Smooth muscle cell of the brain vasculature (primary cell): ENCODE results near the gene AP2A1.
A peak's percentile ranks its signal among the peaks of the same experiment; 100 is the strongest.

Experiments used
- DNase-seq: peaks from one replicate; pipeline ENCODE4 v3.0.0-alpha.2; 2012; ENCODE audit warnings: low read depth, low spot score

AP2A1 gene

GRCh38 chr19:49766007-49766929 lies 533 bp upstream of the AP2A1 start:
- DNase-seq = peak; percentile 100

- DNase-seq = no peak
Measured at GRCh38 chr19:49767381-49767780, 580 bp downstream of the AP2A1 start.

DNA sequence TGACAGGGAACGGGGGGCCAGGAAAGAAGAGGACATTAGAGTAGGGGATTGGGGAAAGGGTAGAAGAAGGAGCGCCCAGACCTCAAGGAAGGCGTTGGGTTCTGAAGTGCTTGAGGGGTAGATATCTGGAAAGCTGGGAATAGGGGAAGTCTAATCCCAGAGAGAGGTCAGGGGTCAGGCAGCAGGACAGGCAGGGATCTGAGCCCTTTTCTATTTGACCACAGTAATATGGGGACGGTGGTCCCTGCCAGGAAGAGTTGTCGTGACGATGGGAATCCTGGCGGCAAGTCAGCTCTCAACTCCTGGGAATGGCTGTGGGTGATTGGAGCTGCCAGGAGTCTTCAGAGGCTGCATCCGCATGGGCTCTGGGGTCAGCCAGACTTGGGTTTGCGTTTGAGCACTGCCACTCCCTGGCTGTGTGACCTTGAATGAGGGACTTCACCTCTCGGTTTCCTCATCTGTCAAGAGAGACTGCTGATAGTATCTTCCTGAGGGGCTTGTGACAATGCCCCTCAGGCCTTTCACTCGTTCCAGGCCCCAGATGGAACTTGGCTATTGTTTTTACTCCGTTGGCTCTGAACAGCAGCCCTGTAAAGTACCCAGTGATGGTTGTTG lies 1.3 kb downstream of the AP2A1 start:
- DNase-seq = no peak

- DNase-seq = no peak
Measured at GRCh38 chr19:49770529-49770928, 3.7 kb downstream of the AP2A1 start.

DNA sequence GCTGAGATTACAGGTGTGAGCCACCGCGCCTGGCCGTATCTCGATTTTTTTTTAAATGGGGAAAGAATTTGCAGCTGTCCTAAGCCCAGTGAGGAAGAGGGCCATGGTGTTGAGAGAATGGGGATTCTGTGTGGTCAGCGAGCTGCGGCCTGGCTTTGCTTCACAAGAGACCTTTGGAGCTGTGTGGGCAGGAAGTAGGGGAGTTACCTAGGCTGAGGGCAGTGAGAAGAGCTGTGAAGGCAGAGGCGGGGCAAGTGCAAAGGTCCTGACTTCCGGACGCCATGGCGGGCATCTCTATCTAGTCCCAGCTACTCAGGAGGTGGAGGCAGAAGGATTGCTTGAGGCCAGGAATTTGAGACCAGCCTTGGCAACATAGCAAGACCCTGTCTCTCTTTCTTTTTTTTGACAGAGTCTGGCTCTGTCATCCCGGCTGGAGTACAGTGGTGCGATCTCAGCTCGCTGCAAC lies 4.9 kb downstream of the AP2A1 start:
- DNase-seq = no peak

DNA sequence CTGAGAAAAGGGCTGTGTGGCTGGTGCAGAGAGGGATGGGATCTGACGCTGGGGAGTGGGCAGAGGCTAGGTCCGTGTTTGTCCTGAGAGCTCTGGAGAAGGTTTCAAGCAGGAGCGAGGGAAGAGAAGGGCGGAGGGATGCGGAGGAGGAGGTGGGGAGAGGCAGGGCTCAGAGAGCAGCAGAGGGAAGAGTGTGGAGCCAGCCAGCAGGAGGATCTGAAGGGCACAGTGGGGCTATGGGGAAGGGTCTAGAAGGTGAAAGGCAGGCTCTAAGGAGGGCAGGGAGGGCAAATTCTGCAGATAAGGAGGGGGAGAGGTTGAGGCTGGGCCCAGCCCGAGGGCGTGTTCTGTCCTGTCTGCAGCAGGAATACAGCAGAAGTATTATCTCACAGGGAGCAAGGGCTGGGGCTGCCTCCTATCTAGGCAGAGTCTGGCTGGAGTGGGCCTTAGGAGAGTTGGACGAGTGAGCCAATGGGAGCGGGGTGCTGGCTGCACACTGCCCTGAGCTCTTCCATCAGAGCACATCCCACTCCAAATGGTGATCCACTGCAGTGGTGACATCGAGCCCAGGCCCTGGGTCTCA lies 6.1 kb downstream of the AP2A1 start:
- DNase-seq = no peak

DNA sequence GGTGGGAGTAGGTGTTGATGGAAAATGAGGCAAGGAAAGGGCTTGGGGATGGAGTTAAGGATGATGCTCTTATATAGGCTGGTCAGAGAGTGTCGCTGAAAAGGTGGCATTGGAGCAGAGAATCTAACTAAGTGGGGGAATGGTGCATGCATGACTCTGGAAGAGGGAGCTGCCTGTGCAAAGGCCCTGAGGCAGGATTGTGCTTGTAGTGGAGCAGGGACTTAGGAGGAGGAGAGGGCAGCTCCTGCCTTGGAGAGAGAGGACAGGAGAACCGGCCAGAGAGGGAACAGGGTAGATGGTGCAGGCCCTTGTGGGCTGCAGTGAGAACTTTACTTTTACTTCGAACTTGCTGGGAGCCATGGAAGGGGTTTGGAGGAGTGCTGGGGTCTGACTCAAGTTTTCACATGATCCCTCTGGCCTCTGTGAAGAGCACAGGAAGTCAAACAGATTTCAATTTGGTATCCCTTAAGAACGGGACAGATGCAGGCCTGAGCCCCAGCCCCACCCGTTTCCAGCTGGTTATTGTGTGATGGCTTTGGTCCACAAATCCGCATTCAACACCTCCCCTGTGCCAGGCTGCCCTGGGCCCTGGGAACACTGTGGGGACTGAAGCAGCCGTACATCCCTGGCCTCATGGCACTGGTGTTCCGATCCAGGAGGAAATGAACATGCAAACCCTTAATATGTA lies 7.0 kb downstream of the AP2A1 start:
- DNase-seq = no peak

GRCh38 chr19:49774969-49775368 lies 8.2 kb downstream of the AP2A1 start:
- DNase-seq = no peak

DNA sequence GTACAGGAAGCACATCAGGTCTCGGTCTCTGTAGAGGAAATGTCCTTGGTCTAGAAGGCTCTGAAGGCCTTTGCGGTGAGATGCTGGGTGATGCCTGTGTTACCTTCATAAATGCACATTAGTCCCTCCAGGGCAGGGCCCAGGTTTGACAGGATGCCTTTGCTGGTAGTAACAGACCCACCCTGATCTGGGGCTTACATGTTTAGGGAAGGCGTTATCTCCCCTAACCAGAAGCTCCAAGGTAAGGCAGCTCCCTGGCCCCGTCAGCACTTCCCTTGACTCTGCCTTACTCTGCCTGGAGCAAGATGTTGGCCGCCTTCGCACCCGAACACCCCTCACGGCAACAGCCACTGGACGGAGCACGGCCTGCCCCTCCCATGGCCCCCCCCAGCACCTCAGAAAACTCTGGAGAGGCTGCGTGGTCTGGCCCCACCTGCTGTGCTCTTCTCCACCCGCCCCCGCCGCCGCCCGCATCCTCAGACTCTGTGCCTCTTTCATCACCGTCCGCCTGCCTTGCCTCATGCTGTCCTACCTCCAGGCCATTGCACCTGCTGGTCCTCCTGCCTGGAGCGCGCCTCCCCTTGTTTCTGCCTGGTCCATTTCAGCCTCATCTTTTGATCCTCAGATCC lies 9.1 kb downstream of the AP2A1 start:
- no peak for DNase-seq

- DNase-seq = no peak
Measured at GRCh38 chr19:49776371-49776764, 9.6 kb downstream of the AP2A1 start.

DNA sequence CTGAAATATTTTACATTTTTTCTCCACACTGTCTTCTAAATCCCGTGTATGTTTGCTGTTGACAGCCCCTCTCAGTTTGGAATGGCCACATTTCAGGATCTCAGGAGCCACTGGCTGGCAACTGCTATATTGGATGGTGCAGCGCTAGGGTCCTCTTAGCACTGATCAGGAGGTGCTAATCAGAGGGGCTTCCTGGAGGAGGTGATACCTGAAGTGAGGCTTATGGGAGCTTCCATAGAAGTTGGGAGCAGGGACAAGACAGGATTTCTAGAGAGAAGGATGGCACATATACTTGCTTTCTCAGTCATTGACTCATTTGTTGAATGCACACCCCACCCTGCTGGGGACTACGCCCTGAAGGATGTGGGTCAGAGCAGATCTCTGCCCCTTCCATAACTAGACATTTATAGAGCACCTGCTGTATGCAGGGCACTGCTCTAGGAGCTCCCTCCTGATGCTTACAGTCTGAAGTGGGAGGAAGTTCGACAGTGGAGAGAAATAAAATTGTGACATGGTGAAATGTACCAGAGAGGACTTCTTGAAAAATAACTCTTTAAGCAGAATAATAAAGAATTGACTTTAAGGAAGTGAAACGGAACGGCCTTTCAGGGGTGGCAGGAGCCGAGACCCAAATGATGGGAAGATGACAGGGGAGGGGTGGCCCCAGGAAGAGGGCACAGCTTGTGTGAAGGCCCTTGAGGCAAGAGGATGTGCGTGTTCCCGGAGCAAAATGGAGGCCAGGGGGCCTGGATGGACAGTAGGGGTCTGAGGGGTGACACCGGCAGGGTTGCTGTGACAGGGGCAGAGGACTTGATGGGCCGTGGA lies 13.1 kb downstream of the AP2A1 start:
- DNase-seq = no peak

DNA sequence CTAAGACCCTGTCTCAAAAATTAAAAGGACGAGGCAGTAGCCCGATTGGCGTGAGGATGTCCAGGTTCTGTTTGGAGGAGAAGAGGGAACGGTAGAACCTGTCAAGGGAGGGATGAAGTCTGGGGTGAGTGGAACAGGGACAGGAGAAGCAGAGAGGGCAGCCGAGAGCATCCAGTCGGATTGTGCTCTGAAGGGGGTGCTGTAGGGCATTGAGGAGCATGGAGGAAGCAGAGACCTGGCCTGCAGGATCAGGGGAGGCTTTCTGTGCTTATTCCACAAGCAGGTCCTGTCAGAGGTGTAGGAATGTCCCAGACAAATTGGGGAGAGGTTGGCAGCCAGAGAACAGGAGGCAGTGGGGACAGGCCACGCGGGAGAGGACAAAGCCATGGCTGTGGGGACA lies 14.1 kb downstream of the AP2A1 start:
- DNase-seq = no peak

DNA sequence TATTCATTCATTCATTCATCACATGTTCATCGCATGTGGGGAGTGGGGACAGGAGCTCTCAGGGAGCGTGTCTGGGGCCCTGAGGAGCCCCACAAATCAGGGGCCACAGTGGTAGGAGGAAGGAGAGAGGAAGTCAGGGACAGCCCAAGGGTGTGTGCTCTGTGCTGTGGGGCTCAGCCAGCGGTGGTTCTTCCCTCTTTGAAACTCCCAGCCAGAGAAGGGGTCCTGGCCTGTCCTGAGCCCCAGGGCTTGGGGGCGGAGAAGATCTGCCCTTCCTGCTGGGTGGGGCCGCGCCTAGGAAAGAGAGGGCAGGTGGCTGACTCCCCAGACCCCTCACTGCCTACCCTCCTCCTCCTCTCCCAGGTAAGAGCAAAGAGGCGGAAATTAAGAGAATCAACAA lies 14.6 kb downstream of the AP2A1 start:
- no peak for DNase-seq

GRCh38 chr19:49782515-49782914 lies 15.7 kb downstream of the AP2A1 start:
- DNase-seq = no peak

DNA sequence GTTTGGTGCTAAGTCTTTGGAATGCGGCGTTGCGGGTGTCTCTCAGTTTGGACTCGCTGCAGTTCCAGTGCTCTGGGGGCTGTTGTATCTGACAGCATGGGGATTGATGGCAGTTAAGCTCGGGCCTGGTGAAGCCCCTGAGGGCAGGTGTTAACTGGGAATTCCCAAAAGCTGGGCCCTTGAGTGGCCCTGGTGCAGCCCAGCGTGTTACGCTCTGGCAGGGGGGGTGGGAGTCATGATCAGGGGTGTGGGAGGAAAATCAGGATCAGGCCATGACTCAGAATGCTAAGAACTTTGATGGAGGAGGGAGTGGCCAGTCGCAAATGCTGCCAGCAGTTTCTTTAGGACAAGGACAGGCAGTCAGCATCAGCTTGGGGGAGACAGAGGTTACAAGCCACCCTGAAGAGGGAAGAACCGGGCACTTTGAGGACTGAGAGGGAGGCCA lies 19.6 kb downstream of the AP2A1 start:
- DNase-seq = no peak

DNA sequence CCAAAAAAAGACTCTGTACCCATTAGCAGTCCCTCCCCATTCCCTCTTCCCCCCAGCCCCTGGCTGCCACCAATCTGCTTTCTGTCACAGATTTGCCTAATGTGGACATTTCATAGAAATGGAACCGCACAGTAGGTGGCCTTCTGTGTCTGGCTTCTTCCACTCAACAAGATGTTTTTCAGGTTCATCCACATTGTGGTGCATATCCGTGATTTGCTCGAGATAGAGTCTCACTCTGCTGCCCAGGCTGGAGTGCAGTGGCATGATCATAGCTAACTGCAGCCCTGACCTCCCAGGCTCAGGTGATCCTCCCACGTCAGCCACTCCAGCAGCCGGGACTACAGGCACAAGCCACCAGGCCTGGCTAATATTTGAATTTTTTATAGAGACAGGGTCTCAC lies 20.9 kb downstream of the AP2A1 start:
- DNase-seq = no peak

DNA sequence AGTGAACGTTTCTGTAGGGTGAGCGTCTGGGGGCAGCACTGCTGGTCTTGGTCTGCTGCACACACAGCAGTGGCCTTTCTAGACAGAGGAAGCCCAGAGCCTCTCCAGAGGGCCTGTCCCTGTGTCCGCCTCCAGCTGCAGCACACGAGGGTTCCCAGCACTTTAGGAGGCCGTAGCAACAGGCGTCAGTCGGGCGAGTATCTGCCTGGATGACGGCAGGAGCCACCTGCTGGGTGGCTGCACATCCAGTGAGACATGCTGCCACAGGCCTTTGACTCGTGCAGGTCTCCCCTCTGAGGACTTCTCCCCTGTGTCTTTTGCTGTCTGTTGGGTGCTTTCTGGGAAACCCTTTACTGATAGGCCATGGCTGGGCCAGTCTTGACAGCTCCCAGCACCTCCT lies 22.1 kb downstream of the AP2A1 start:
- DNase-seq = no peak

DNA sequence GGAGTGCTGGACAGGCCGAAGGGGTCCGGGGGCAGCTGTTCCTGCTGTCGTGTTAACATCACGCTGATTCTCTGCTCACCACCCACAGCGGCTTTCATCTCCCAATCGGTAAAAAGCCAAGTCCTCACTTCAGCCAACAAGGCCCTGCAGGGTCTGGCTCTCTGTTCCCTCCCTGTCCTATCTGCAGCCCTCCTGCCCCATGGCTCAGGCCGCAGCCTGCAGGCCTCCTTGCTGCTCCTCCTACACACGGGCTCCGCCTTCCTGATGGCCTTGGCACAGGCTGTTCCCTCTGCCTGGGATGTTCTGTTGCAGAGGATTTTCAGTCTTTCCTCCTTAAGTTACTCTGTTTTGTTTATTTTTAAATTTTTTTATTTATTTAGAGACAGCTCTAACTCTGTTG lies 24.1 kb downstream of the AP2A1 start:
- DNase-seq = no peak

DNA sequence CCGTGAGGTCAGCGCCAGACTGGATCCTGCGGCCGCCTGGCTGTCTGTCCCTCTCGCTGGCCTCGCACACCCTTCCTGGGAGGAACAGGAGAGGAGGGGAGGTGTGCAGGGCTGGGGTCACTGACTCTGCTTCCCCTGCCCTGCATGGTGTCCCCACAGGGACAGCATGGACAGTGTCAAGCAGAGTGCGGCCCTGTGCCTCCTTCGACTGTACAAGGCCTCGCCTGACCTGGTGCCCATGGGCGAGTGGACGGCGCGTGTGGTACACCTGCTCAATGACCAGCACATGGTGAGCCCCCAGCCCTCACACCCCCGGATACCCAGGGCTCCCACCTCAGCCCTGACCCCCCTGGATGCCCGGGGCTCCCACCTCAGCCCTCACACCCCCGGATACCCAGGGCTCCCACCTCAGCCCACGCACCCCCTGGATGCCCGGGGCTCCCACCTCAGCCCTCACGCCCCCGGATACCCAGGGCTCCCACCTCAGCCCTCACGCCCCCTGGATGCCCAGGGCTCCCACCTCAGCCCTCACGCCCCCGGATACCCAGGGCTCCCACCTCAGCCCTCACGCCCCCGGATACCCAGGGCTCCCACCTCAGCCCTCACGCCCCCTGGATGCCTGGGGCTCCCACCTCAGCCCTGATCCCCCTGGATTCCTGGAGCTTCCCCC lies 25.1 kb downstream of the AP2A1 start:
- no peak for DNase-seq
